NCI-H748 treated with DMSO at 0.1 percent for 48 hours (cell line): ENCODE measurements around the gene LMLN.
"Not testable (repeated sequence)": the region's sequence is repeated elsewhere in the genome, so short reads cannot be mapped to it uniquely, and the experiment has no call there.

ENCODE experiments used
- DNase-seq: peaks from one replicate; lab custom pipeline; 2025; lab: John Stamatoyannopoulos, UW

LMLN gene

DNA sequence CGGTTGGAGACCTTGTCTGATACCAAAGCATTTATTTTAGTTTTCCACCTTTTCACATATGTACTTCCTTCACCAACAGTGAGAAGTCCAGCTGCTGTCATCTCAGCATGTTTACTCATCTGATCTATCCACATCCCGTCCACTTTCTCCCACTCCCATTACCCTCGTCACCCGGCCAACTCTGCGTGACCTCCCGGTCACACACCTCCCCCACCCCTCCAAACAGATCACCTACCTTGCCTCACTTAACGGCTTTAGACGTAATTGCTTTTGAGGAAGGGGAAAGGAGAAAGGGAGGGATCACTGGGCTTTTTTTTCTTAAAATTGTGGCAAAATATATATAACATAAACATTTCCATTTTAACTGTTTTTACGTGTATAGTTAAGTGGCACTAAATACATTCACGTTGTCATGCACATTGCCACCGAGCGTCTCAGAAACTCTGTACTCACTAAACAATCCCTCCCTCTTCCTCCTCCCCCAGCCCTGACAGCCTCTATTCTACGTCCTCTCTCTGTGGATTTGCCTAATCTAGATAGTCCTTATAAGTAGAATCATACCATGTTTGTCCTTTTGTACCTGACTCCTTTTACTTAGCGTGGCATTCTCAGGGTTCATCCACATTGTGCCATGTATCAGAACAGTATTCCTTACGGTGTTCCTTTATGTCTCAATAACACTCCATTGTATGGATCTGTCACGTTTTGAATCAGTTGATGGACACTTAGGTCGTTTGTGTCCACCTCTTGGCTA, 67.2 kb downstream of the LMLN start:
- no peak for DNase-seq

GRCh38 chr3:198027799-198028390, 67.9 kb downstream of the LMLN start:
- no peak for DNase-seq

- DNase-seq = no peak
Measured at GRCh38 chr3:198028718-198029117, 68.7 kb downstream of the LMLN start.

- no peak for DNase-seq
Measured at GRCh38 chr3:198030125-198030524, 70.1 kb downstream of the LMLN start.

GRCh38 chr3:198030726-198031125, 70.7 kb downstream of the LMLN start:
- no peak for DNase-seq

- DNase-seq = no peak
Measured at GRCh38 chr3:198032039-198032936, 72.3 kb downstream of the LMLN start.

DNA sequence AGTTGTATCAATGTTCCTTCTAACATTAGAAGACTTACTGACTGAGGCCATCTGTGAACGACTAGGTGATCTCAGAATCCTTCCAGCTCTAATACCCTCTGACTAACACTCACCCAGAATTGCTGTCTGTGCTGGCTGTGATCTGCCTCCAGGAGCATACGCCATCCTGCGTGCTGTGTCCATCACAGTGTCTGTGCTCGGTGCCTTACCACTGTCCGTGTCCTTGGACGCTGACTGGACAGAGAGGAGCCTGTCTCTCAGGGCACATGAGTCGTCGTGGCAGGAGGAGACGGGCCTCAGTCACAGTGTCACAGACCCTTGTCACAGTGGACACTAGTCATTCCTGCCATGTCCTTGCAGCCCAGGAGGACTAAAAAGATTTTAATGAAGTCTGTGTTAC, 83.1 kb downstream of the LMLN start:
- DNase-seq = no peak

DNA sequence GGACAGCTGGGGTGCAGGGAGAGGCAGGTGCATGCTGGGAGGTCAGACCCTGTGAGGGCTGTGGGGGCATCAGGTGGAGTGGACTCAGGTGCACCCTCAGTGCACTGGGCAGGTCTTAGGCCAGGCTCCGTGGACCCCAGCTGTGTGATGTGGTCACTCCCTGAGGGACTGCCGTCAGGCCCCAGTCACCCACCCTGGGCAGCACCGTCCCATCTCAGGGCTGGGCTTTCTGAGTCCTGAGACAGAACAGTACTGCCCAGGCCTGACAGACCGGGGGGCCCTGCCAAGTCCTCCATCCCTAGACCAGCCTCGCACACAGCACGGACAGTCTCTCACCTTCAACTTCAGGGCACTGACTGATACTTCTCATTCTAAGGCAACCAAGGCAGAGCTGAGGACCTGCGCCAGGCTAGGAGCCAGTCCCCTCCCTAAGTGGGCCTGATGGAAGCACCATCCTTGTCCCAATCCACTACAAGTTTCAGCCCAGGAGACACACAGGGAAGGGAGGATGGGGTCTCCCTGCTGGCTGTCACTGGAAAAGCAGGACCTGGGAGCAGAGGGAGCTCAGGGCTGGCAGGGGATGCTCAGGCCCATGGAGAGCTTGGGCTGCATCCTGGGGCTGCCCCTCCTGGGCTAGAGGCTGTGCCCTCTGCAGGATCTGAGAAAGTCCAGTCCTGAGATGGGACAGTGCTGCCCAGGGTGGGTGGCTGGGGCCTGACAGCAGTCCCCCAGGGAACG, 86.3 kb downstream of the LMLN start:
- DNase-seq = no peak

DNA sequence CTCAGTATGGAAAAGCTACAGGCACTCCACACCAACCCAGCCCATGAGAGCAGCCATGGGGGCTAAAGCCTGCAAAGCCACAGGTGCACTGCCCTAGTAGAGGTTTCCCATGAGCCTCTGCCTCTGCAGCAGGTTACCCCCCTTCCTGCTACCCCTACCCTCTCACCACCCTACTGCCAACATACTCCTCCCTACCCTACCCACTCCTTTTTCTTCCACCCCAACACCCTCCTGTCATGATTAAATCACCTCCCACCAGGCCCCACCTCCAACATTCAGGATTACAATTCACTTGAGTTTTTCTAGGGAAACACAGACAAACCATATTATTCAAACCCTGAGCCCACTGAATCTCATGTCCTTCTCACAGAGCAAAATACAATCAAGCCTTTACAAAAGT, 88.4 kb downstream of the LMLN start:
- no peak for DNase-seq

DNA sequence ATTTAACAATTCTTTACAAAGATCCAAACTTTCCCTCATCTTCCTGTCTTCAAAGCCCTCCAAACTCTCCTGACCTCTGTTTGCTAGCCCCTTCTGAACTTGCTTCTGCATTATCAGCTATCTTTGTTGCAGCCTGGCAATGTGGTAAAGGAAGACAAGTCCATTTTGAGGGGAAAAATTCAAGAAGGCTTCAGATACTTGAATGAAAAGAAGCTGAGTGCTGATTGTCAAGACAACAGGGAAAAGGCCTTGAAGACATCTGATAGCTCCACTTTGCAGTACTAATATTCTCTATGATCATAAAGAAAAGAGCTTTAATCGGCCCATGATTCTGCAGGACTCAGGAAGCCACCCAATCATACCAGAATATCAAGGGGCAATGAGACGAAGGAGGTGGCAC, 91.8 kb downstream of the LMLN start:
- no peak for DNase-seq

DNA sequence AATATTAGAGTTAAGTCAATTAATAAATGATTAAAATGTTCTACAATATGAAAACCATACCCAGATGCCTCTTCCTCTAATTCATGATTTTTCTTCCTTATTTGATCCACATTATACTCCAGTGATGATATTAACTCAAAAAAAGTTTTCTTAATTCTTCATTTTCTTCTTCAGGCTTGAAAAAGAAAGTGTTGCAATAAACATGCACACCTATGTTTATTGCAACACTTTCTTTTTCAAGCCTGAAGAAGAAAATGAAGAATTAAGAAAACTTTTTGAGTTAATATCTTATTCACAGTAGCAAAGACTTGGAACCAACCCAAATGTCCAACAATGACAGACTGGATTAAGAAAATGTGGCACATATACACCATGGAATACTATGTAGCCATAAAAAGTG, 93.4 kb downstream of the LMLN start:
- not testable (repeated sequence) for DNase-seq

DNA sequence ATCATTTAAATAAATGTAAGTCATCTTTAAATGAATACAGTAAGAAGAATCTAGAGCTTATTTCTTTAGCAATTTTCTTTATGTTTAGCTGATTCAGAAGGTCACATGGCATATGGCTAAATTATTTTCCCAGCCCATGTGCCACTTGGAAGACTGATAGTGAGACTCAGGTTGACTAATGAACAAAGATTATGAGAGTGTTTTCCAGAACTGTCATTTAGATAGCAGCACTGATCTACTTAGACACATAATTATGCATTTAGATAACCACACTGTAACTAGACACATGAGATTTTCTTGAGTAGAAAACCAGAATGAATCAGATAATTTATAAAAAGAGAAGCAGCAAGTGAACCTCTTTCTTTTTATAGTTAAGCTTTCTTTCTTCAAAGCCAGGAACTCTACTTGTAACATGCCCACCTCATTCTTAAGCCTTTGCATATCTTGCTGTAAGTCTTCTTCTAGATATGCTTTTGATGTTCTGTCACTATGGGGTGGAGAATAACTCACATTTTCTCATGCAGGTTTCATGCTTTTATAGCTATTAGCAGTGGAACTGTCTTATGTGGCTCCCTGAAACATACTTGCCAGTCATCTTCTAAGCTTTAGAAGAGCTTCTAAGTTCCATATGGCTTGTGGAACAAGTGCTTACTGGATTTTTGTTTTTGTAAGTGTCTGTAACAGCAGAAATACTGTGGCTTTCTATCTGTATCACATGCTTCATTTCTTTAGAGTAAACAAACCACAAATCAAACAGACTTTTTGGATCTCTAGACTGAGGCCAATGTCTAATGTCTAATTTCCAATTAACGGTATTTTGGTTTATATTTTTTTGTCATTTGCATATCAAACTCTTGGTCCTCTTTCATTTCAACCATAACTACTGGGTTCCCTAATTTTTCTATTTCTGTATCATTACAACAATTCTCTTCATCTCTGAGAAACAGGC, 101.4 kb downstream of the LMLN start:
- no peak for DNase-seq

DNA sequence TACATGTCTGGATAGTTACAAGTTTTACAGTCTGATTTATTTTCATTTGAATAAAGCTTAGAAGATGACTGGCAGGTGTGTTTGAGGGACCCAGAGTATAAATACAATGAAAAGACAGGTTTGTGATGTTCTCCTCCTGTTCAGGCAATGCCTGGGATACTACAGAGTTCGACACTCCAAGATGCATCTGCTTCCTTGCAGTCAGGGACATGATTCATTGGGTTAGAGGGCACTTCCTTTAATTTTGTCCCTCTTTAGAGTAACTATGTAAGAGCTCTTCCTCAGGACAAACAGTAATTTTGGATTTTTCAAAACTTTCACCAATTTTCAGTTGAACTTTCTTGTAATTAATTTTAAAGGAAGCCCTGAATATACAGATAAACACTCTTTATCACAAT, 102.0 kb downstream of the LMLN start:
- DNase-seq = no peak

GRCh38 chr3:198064420-198064819, 104.4 kb downstream of the LMLN start:
- DNase-seq = no peak

GRCh38 chr3:198065897-198066296, 105.9 kb downstream of the LMLN start:
- no peak for DNase-seq

GRCh38 chr3:198067416-198067815, 107.4 kb downstream of the LMLN start:
- DNase-seq = no peak

DNA sequence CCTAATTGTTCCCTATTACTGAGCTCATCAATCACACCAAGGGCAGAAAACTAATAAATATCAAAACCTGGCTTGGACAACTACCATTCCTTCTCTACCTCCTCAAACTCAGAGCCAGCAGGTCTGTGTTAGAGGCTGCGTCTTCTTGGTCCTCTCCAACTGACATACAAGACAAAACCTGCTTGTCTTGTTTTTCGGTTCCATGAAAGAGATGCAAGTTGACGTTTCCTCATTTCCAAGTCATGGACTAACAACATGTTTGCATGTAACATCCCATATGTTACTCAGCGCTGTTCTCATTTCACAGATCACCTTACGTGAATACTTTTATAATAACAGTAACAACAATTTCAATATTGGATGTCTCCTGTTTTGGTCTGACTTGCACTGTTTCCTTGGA, 110.9 kb downstream of the LMLN start:
- no peak for DNase-seq

GRCh38 chr3:198071602-198072287, 111.7 kb downstream of the LMLN start:
- no peak for DNase-seq

DNA sequence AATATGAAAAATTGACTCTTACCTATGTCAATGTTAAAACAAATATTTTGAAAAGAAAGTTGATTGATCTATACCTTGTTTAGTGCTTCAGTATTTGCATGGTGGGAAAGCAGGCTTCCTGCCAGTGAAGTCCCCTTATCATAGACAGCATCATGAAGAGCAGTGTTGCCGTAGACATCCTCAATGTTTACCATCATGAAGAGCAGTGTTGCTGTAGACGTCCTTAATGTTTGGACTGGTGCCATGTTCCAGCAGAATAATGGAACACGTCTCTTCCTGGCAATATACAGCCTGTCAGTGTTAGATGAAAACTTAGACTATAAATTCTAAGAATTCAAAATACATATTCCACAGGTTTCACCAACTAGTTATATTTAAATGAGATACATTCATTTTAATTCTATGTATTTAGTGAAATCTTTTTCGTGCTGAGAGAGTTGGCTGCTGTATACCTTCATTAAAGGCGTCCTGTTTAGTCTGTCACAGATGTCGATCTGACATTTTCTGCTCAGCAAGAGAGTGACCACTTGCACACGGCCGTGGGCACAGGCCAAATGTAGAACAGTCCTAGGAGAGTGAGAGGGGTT, 116.8 kb downstream of the LMLN start:
- peak; percentile 25 for DNase-seq
